Tibial nerve (tissue), 4 donors: Measurements from ENCODE around the gene RASGRF1. TPM values are rescaled to one million over a fixed set of nuclear protein-coding genes. Genes with fewer than 3 reads are reported as not detected.

ENCODE experiments used
- DNase-seq, 2 donors: peaks; one replicate each; pipeline ENCODE4 v3.0.0-alpha.2; 2019; ENCODE audit warnings: low spot score in 2 of 2
- H3K27ac ChIP-seq, 4 donors: fragments of 200-600 bp; sonication (generic) in 3 of 4; one replicate each; pipeline ENCODE4 v1.5.1; 2017 to 2019; ENCODE audit warnings: mild to moderate bottlenecking in 1 of 4
- H3K27me3 ChIP-seq, 2 donors: fragments of 200-600 bp; sonication (generic) in 1 of 2; one replicate each; pipeline versions ENCODE4 v1.5.1 to v1.6.0; 2017 to 2019
- H3K36me3 ChIP-seq, 3 donors: fragments of 200-600 bp; sonication (generic); one replicate each; pipeline ENCODE4 v1.5.1; 2018 to 2019
- H3K4me1 ChIP-seq, 4 donors: fragments of 200-600 bp; sonication (generic) in 3 of 4; one replicate each; pipeline ENCODE4 v1.5.1; 2017 to 2019
- H3K4me3 ChIP-seq, 4 donors: fragments of 200-600 bp; sonication (generic) in 3 of 4; one replicate each; pipeline ENCODE4 v1.5.1; 2017 to 2019; ENCODE audit warnings: mild to moderate bottlenecking in 1 of 4, moderate library complexity in 1 of 4
- H3K9me3 ChIP-seq, 4 donors: fragments of 200-600 bp; sonication (generic) in 3 of 4; one replicate each; pipeline ENCODE4 v1.5.1; 2017 to 2019
- CTCF ChIP-seq, 5 experiments: fragments of 200-600 bp in 3 of 5; fragments of 450-650 bp in 2 of 5; sonication (generic) in 3 of 5; IDR thresholded peaks; one replicate each; pipeline ENCODE4 v1.5.1; 2016 to 2019; ENCODE audit warnings: antibody characterized with exemption in 5 of 5, mild to moderate bottlenecking in 3 of 5, moderate library complexity in 2 of 5
- EP300 ChIP-seq, 2 donors: sonication (generic); formaldehyde crosslinking; IDR thresholded peaks; one replicate each; pipeline ENCODE4 v1.6.1; 2017; ENCODE audit warnings: antibody characterized with exemption in 2 of 2, mild to moderate bottlenecking in 1 of 2
- POLR2A ChIP-seq, 2 donors: fragments of 450-650 bp; IDR thresholded peaks; one replicate each; pipeline ENCODE4 v1.6.1; 2017; ENCODE audit warnings: antibody characterized with exemption in 2 of 2, mild to moderate bottlenecking in 2 of 2, moderate library complexity in 2 of 2
- WGBS, 2 donors: methylation state at CpG; one replicate each; pipeline ENCODE4 v1.1.5; 2018; 5-methylcytosine and 5-hydroxymethylcytosine counted together
- total RNA-seq, 4 donors: library from RNA; depleted of rRNA; stranded (reverse); fragments of >200 nt; gene quantifications; one replicate each; pipeline ENCODE4 v1.1.0, GENCODE V29; 2016

The RASGRF1 gene
- total RNA-seq, 4 donors from 2014 or later, result 0.30 to 0.98 (median 0.65) TPM

- Histone ChIP-seq H3K27ac (no peak overlapping the region), H3K27me3 (no peaks in the 10 kb centered on the region), H3K9me3 (no peaks in the 10 kb centered on the region), H3K4me1 (peaks cover 0 to 4% (median 0%) of the 10 kb centered on the region in 4 donors), H3K36me3 (no peaks in the 10 kb centered on the region), H3K4me3 (no peak overlapping the region)
- WGBS, 2 donors, result 81 to 96% methylated on average over 6 of the region's 6 CpGs
- DNase-seq, result no peak
- no peak for TF ChIP-seq CTCF (IDR thresholded peaks at IDR 0.05)
- no peak for TF ChIP-seq EP300 (IDR thresholded peaks at IDR 0.05)
- no peak for TF ChIP-seq POLR2A (IDR thresholded peaks at IDR 0.05)
These were observed 13.9 kb downstream of the RASGRF1 start for GRCh38 chr15:79076661-79077060.

DNA sequence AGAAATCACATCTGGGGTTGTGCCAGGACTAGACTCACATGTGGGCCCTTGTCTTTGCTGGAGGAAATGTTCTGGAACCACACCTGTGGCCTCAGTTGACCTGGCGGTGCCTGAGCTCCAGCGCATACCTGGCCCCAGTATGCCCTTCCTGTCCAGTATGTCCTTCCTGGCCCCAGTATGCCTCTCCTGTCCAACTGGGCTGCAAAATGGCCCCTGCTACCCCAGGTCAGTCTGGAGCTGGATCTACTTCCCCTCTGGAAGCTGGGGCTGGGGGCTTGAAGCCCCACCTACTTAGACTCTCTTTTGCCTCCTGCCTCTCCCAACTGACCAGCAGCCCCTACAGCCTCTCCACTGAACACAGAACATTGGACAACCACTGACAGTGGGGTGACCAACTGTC is 15.3 kb downstream of the RASGRF1 start:
- Histone ChIP-seq H3K9me3 (no peaks in the 10 kb centered on the region), H3K27me3 (no peaks in the 10 kb centered on the region), H3K4me3 (no peak overlapping the region), H3K27ac (no peak overlapping the region), H3K4me1 (no peaks in the 10 kb centered on the region), H3K36me3 (no peaks in the 10 kb centered on the region)
- TF ChIP-seq POLR2A (IDR thresholded peaks at IDR 0.05) (no peak), CTCF (IDR thresholded peaks at IDR 0.05) (no peak), EP300 (IDR thresholded peaks at IDR 0.05) (no peak)
- DNase-seq, result no peak
- 44 to 70% methylated on average over 2 of the region's 2 CpGs for WGBS, 2 donors

DNA sequence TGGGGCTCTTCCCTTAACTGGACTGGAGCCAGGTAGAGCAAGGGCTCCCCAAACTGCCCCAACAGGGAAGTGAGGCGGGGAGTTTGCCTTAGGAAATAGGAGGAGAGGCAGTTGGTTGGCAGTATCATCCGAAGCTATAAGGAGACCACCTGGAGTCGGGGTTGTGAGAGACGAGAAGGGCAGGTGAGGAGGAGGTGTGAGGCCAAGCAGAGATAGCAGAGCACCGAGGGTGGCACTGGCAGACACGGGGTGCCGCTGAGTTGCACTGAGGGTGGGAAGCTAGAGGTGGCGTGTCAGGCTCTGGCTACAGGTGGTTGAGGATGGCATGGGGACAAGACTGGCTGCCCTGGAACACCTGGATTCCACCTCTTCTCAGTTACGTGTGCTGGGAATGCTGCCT is 17.2 kb downstream of the RASGRF1 start:
- Histone ChIP-seq H3K9me3 (no peaks in the 10 kb centered on the region), H3K4me1 (no peaks in the 10 kb centered on the region), H3K27ac (no peak overlapping the region), H3K4me3 (no peak overlapping the region), H3K27me3 (no peaks in the 10 kb centered on the region), H3K36me3 (no peaks in the 10 kb centered on the region)
- no peak for DNase-seq
- WGBS, 2 donors, result 92 to 93% methylated on average over 9 of the region's 9 CpGs
- TF ChIP-seq EP300 (IDR thresholded peaks at IDR 0.05) (no peak), CTCF (IDR thresholded peaks at IDR 0.05) (no peak), POLR2A (IDR thresholded peaks at IDR 0.05) (no peak)

DNA sequence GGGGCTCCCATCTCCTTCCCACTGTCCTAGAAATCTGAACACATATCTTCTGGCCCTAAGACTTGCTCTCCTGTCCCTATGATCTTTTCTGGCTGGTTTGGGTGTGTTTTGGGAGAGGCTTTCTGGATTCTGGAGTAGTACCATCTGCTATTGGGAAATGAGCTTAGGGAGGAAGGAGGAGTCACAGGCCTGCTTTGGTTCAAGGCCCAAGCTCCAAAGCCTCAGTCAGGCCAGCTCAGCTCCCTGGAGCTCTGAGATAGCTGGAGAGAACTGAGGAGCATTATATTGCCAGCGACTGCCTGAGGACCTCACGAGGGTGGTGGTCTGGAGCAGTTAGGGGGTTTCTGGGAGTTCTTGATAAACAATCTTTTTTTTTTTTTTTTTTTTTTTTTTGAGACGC is 18.7 kb downstream of the RASGRF1 start:
- peak overlapping the region in 1 of 4 donors; percentile 46 for H3K27ac ChIP-seq
- no peaks in the 10 kb centered on the region for H3K9me3 ChIP-seq
- H3K36me3 ChIP-seq, result no peaks in the 10 kb centered on the region
- TF ChIP-seq EP300 (IDR thresholded peaks at IDR 0.05), result no peak
- TF ChIP-seq CTCF (IDR thresholded peaks at IDR 0.05), result no peak
- TF ChIP-seq POLR2A (IDR thresholded peaks at IDR 0.05), result no peak
- 41 to 59% methylated on average over 3 of the region's 3 CpGs for WGBS, 2 donors
- H3K4me1 ChIP-seq, result peaks cover 0 to 9% (median 3%) of the 10 kb centered on the region in 4 donors
- no peaks in the 10 kb centered on the region for H3K27me3 ChIP-seq
- peak; percentile 26 to 28 for DNase-seq
- no peak overlapping the region for H3K4me3 ChIP-seq

DNA sequence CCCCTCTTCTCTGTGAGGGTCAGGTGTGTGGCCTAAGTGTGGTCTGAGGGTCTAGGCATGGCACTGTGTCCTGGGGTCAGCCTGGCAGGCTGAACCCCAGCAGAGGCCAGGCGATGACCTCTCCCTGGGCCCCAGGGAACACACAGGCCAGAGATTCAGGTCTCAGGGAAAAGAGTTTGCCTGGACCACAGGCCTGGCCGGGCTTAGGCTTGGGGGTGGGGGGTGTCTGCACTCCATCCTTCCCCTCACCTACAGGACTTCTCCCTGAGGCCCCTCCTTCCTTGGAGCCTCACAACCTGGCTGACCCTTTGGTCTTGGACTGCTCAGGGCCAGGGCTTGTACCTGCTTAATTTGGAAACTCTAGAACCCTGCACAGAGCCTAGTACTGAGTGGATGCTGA is 21.8 kb downstream of the RASGRF1 start:
- TF ChIP-seq POLR2A (IDR thresholded peaks at IDR 0.05) (no peak), CTCF (IDR thresholded peaks at IDR 0.05) (no peak), EP300 (IDR thresholded peaks at IDR 0.05) (no peak)
- H3K4me3 ChIP-seq, result no peak overlapping the region
- H3K27me3 ChIP-seq, result no peaks in the 10 kb centered on the region
- H3K36me3 ChIP-seq, result no peaks in the 10 kb centered on the region
- H3K9me3 ChIP-seq, result no peaks in the 10 kb centered on the region
- H3K4me1 ChIP-seq, result peaks cover 0 to 27% (median 7%) of the 10 kb centered on the region in 4 donors
- 78 to 100% methylated on average over 1 to 2 of the region's 2 CpGs for WGBS, 2 donors
- DNase-seq, result no peak
- no peak overlapping the region for H3K27ac ChIP-seq
